Left ventricle myocardium superior (tissue), 1 donor: ENCODE results near the gene DPYD. TPM values are rescaled to one million over a fixed set of nuclear protein-coding genes. Genes with fewer than 3 reads are reported as not detected.
A peak's percentile ranks its signal among the peaks of the same experiment; 100 is the strongest.

ENCODE experiments used
- ATAC-seq: fragments of 200-7000 bp; cut with Tn5 transposase; one replicate; pipeline ENCODE4 v1.9.1; 2020; ENCODE audit warnings: mild to moderate bottlenecking, moderate library complexity
- DNase-seq: peaks from one replicate; pipeline ENCODE4 v3.0.0-alpha.2; 2020
- intact Hi-C: fragments of 100-400 bp; cut with micrococcal nuclease; formaldehyde crosslinking; loops from one replicate; pipeline ENCODE4 v1.11.0; 2022
- total RNA-seq: library from RNA; stranded (reverse); fragmentation: NEBNext Ultra II Directional; extraction: Animal tissue kit (Norgen Biotek cat#: 25700); gene quantifications from one replicate; pipeline ENCODE4 v1.2.1, GENCODE V29; 2021
- donor health status: DM: no; HTN: yes; CAD: no; lungs with severe emphysema.

Gene DPYD
- total RNA-seq, 1 donor from 2014 or later: 11.6 TPM

GRCh38 chr1:97853221-97853620 is 67.6 kb downstream of the DPYD start:
- intact Hi-C loops: no loop called here
- no peak for DNase-seq
- no peak for ATAC-seq

DNA sequence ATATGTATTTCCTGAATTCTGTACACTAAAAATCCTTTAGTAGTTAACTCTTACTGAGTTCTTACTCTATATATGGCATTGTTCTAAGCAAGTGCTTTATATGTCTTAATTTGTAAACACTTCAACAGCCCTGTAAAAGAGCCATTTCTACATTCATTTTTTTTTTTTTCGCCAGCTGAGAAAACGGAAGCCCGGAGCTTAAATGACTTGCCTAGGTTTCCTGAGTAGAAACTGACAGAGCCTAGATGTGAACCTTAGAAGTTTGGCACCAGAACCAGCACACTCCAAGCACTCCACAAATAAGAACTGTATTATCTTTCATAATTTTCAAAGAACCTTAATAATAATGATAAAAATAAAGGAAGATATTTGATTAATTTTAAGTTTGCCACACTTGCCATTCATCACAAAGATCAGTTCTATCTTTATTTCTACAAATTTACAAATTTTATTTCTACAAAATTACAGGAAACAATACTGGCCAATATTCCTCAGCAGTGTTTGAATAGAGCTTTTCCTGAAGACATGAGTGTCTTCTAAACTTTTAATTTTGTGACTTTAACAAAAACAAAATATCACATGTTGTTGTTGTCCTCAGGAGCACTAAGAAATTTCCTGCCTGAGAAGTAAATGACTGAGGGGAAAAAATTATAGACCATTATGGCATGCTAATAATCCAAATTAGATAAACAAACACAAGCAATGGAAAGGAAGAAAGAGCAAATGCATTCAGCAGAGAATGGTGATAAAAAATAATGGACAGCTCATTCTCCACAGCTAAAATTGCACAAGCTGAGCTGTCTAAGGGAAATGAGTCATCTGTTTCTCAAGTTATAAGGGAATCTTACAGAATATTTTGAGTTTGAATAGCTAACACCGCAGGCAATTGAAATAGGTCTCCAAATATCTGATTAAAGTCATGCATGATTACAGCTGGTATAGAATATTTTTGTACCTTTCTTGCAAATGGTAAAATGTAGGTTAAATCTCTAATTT is 71.2 kb downstream of the DPYD start:
- ATAC-seq (peak; percentile 76), DNase-seq (no peak)
- intact Hi-C loops: no loop called here

- ATAC-seq (no peak), DNase-seq (peak; percentile 15)
- intact Hi-C loops: no loop called here
These were observed 75.0 kb downstream of the DPYD start for GRCh38 chr1:97845805-97846204.

DNA sequence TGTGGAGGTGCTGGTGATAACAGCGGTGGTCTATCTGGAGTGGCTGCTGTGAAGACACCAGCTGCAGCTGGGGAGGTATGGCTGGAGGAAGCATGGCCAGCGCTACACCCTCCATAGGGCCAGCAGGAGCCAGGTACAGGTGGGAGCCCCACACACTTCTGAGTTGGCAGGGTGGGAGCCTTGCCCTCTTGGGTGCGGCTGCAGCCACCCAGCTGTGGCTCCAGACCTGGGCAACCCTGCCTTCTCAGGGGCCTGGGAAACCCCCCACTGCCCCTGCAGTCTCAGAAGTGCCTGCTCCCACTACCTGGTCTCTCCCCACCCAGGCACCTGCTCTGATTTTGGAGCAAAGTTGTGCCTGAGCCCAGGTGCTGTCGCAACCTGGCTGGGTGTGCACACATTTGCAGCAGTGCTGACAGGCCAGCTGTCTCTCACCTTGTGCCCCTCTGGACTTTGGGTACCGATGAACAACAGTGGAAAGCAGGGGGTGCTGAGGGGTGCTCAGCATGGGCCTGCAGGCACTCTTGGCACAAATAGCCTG is 76.2 kb downstream of the DPYD start:
- no peak for DNase-seq
- ATAC-seq: no peak

GRCh38 chr1:97841338-97841737 is 79.5 kb downstream of the DPYD start:
- intact Hi-C loops: no loop called here
- no peak for ATAC-seq
- DNase-seq: no peak

More for the DNA sequence above, 76.2 kb downstream of the DPYD start:
- intact Hi-C loops: no loop called here

GRCh38 chr1:97837161-97837560 is 83.7 kb downstream of the DPYD start:
- no peak for ATAC-seq
- no peak for DNase-seq
- intact Hi-C loops: no loop called here

DNA sequence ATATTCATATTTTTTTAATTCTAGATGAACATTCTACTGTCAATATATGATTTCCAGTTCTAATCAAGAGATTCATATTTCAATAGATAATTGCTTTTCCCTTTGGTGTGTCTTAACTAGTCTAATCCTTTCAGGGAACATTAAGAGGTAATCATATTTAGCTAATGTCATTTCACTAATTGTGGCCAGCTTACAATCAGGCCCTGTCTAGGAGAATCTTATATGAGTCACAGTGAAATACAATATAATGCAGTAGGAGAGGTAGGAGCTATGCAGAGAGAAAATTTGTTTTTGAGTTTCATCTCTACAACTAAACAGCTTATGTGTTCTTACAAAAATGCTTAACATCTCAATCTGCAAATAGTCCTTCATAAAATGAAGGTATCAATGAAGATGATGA is 85.9 kb downstream of the DPYD start:
- intact Hi-C loops: no loop called here
- no peak for ATAC-seq
- DNase-seq: no peak

GRCh38 chr1:97833881-97834280 is 87.0 kb downstream of the DPYD start:
- no peak for ATAC-seq
- DNase-seq: no peak
- intact Hi-C loops: no loop called here

DNA sequence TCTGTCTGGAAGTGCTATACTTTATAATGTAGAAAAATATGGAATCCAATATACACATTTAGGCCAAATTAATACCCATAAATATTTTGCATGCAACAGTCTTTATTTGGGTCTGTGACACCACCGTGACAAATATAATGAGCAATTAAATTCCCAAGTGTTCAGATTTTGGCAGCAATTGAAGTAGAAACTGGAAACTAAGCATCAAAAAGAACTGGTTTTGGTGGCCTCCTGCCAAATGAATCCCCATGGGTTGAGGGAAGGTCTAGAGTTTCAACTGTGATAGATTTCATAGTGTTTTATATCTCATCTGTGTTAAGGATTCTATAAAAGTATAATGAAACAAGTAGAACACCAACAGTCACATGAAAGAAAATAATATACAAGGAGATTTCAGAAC is 88.4 kb downstream of the DPYD start:
- peak; percentile 37 for ATAC-seq
- DNase-seq: peak; percentile 35
- intact Hi-C loops: no loop called here

GRCh38 chr1:97827887-97828286 is 92.9 kb downstream of the DPYD start:
- DNase-seq (no peak), ATAC-seq (no peak)
- intact Hi-C loops: no loop called here

DNA sequence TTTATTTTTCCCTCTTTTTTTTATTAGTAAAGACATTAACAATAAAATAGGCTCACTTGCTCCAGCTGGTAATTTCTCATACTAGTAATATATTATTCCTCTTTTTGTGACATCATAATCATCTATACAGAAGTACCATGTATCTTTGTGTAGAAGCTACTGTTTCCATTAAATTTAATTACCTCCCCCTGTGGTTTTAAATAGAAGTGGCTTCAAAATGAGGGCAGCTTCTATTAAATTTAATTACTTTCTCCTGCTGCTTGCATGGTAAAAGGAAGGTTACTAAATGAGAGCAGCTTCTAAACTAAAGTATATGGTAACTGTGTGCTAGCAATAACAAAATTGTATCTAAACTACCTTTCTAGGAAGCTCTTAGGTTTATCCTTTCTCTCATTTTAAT is 94.0 kb downstream of the DPYD start:
- DNase-seq: no peak
- ATAC-seq: no peak
- intact Hi-C loops: no loop called here

- peak; percentile 61 for ATAC-seq
These were observed 96.2 kb downstream of the DPYD start for GRCh38 chr1:97824624-97825023.

DNA sequence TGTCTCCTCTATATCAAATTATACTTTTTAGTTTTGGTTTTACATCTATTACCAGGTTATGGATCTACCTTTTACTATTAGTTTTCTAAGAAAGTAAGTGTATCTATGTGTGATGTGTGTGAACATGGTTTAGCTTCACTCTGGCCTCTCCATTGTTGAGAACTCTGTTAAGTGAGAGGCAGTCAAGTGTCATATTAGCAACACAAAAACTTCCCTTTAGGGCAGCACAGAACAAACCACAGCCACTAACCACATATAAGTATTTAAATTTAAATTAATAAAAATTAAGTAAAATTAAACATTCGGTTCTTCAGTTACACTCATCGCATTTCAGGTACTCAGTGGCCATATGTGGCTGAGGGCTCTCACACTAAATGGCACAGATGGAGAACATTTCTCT is 96.6 kb downstream of the DPYD start:
- DNase-seq (no peak), ATAC-seq (no peak)
- intact Hi-C loops: no loop called here

More at GRCh38 chr1:97824624-97825023, 96.2 kb downstream of the DPYD start:
- no peak for DNase-seq
- intact Hi-C loops: no loop called here

DNA sequence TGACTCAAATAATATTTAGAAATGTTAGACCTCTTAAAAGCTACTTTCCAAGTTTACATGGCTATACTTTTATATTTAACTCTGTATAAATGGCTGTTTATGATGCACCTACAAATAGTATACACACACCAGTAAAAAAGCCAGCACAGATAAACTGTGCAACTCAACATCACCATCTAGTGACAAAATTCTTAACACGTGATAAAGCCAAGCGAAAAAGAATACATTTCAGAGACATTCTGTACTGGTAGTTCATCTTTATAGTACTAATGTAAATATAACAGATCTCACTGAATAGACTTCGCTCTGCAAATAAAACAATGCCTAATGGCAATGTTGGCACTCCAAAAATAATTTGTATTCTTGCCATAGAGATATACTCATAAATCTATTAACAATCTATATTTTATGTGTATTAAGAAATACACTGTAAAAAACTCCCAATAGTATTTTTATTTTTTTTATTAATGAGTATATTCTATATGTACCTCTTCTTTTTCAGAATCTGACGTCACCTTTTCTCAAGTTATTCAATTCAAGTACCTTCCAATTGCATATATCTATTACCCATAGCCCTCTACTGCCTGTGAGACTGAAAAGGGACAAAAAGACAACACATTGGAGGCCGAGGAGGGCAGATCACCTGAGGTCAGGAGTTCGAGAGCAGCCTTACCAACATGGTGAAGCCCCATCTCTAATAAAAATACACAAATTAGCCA is 100.2 kb downstream of the DPYD start:
- intact Hi-C loops: no loop called here
- ATAC-seq (no peak), DNase-seq (no peak)

DNA sequence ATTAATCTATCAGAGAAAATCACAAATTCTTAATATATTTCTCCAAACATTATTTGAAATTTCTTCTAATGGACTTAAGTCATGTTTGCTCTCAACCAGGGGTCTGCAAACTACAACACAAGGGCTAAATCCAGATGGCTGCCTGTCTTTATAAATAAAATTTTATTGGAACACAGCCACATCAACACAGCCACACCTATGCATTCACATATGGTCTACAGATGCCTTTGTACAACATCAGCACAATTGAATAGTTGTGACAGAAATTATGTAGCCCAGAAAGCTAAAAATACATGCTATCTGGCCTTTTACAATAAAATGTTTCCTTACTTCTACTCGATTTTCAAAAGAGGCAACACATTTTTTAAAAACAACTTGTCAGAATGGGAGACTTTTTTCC is 103.9 kb downstream of the DPYD start:
- intact Hi-C loops: no loop called here
- no peak for ATAC-seq
- no peak for DNase-seq

- ATAC-seq: no peak
- intact Hi-C loops: no loop called here
- DNase-seq: no peak
These were observed 106.0 kb downstream of the DPYD start for GRCh38 chr1:97814804-97815203.

GRCh38 chr1:97814121-97814520 is 106.7 kb downstream of the DPYD start:
- DNase-seq (no peak), ATAC-seq (no peak)
- intact Hi-C loops: no loop called here

DNA sequence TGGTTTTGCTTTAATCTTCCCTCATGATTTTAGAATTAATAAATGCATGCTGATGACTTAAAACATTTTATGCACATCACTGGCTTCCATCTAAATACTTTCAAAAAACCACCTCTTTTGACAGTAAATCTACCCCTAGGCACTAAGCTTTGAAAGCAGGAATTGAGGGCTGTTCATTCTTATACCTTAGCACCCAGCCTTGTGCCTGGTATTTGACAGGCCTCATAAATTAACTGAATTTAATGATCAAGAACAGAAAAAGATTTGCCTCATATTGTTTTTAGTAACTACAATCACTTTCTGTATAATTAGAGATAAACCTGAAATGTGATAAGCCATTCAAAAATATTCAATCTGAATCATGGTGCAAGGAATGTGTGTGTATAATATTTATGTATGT is 108.8 kb downstream of the DPYD start:
- DNase-seq (no peak), ATAC-seq (no peak)
- intact Hi-C loops: no loop called here

DNA sequence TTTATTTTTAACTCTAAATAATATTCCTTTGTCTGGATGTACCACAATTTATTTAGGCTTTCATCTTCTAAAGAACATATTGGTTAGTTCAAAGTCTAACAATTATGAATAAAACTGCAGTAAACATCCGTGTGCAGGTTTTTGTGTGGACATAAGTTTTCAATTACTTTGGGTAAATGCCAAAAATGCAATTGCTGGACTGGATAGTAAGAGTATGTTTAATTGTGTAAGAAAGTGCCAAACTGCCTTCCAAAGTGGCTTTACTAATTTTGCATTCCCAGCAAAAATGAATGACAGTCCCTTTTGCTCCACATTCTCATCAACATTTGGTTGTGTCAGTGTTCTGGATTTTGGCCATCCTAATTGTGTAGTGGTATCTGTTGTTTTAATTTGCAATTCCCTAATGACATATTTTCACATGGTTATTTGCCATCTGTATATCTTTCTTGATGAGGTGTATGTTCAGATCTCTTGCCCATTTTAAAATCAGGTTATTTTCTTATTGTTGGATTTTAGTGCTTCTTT is 113.8 kb downstream of the DPYD start:
- intact Hi-C loops: no loop called here
- ATAC-seq (no peak), DNase-seq (no peak)

DNA sequence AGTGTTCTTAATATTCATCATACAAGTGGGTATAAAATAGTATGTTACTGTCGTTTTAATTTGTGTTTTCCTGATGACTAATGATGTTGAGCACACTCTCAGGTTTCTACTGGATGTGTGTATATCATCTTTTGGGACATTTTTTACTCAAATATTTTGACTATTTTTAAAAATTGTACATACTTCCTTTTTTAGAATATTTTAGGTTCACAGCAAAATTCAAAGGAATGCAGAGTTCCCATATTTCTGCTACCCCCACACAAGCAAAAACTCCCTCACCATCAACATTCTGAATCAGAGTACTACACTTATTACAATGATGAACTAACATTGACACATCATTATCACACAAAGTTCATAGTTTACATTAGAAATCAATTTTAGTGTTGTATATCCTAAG is 114.5 kb downstream of the DPYD start:
- no peak for ATAC-seq
- intact Hi-C loops: no loop called here
- DNase-seq: no peak
